PC-9 (cell line): ENCODE measurements around the gene WDR3.

Source experiments
- CTCF ChIP-seq: fragments of 200-600 bp; sonication (generic); conservative IDR thresholded peaks from 2 replicates; pipeline ENCODE4 v1.6.1; 2017; ENCODE audit warnings: mixed run types, antibody characterized with exemption, mild to moderate bottlenecking, moderate library complexity
- EZH2 ChIP-seq: fragments of 200-600 bp; sonication (generic); IDR thresholded peaks from 2 replicates; pipeline ENCODE4 v1.8.0; 2017; ENCODE audit warnings: antibody characterized with exemption, low read depth

DNA sequence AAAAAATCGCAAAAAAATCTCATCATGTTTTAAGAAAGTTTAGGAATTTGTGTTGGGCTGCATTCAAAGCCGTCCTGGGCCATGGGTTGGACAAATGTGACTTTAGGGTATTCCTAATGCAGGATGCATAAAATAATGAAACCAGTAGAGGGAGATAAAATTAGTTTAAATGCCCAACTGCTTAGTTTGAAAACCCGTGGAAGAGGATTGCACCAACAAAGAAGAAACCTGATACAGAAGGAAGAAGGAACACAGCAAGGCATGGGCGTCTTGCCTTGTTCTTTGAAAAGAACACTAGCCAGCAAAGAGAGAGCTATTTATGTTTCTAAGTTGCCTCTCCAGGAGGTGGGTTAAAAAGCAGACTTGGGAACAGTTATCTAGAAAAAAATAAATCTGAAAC is 37.9 kb downstream of the WDR3 start:
- peak; percentile 32; the same call in 1 of the 2 replicates for TF ChIP-seq CTCF
- no peak for TF ChIP-seq EZH2
